IMR-90 (cell line): ENCODE results near the gene RBBP6. TPM values are rescaled to one million over a fixed set of nuclear protein-coding genes. Genes with fewer than 3 reads are reported as not detected.

Experiments used
- ATAC-seq: fragments of 200-7000 bp; cut with Tn5 transposase; 2 replicates; pipeline ENCODE4 v1.9.1; 2020; ENCODE audit warnings: low read depth, mild to moderate bottlenecking, moderate library complexity
- BruUV-seq: library from RNA; stranded (reverse); fragments of 400-500 nt; replicated peaks from 2 replicates; lab custom pipeline; 2021; lab: Mats Ljungman, UMichigan
- CTCF ChIA-PET: fragments of 300-600 bp; formaldehyde crosslinking; extraction: SDS; loops from one replicate; lab custom pipeline; 2021; ENCODE audit warnings: antibody characterized with exemption; lab: Yijun Ruan, JAX
- POLR2A ChIA-PET: fragments of 300-600 bp; sonication (Branson Sonifier 250); formaldehyde crosslinking; loops from one replicate; lab custom pipeline; 2022; ENCODE audit warnings: antibody characterized with exemption; ENCODE audit not compliant: unreplicated experiment; lab: Charles Lee
- DNase-seq: peaks from one replicate; pipeline ENCODE4 v3.0.0; 2013
- H2AFZ ChIP-seq: replicated peaks from 2 replicates; pipeline ENCODE3; 2013; ENCODE audit warnings: low read length, mild to moderate bottlenecking; ENCODE audit not compliant: poor library complexity
- H2AK5ac ChIP-seq: 2 replicates; pipeline ENCODE4 v1.6.1; 2013; ENCODE audit warnings: low read depth, low read length, inconsistent platforms
- H2AK9ac ChIP-seq: replicated peaks from 2 replicates; pipeline ENCODE3; 2013; ENCODE audit warnings: mild to moderate bottlenecking, low read depth, low read length, moderate library complexity; ENCODE audit not compliant: poor library complexity
- H2BK120ac ChIP-seq: 2 replicates; pipeline ENCODE4 v1.6.1; 2013; ENCODE audit warnings: low read depth, low read length, inconsistent platforms
- H2BK15ac ChIP-seq: 3 replicates; pipeline ENCODE4 v1.6.1; 2013; ENCODE audit warnings: low read depth, low read length, inconsistent platforms
- H2BK20ac ChIP-seq: 2 replicates; pipeline ENCODE4 v1.6.1; 2013; ENCODE audit warnings: low read depth, mild to moderate bottlenecking, inconsistent platforms, low read length, moderate library complexity
- H2BK5ac ChIP-seq: 2 replicates; pipeline ENCODE4 v1.6.1; 2013; ENCODE audit warnings: mild to moderate bottlenecking, low read depth, low read length, inconsistent platforms; ENCODE audit not compliant: poor library complexity, severe bottlenecking
- H3K14ac ChIP-seq: replicated peaks from 2 replicates; pipeline ENCODE4 v1.6.1; 2013; ENCODE audit warnings: low read depth, low read length, inconsistent platforms
- H3K18ac ChIP-seq: 2 replicates; pipeline ENCODE4 v1.6.1; 2013; ENCODE audit warnings: low read depth, low read length, control low read depth
- H3K23ac ChIP-seq: 2 replicates; pipeline ENCODE4 v1.6.1; 2013; ENCODE audit warnings: low read depth, low read length, inconsistent platforms
- H3K27ac ChIP-seq: 2 replicates; pipeline ENCODE4 v1.5.1; 2013; ENCODE audit warnings: mild to moderate bottlenecking, control low read depth, low read length; ENCODE audit not compliant: insufficient read depth
- H3K27me3 ChIP-seq: 2 replicates; pipeline ENCODE4 v1.6.1; 2013; ENCODE audit warnings: low read length; ENCODE audit not compliant: control insufficient read depth, insufficient read depth
- H3K36me3 ChIP-seq: 2 replicates; pipeline ENCODE4 v1.6.1; 2013; ENCODE audit warnings: low read length, mixed read lengths; ENCODE audit not compliant: control insufficient read depth, insufficient read depth
- H3K4ac ChIP-seq: 2 replicates; pipeline ENCODE4 v1.6.1; 2013; ENCODE audit warnings: low read depth, low read length, inconsistent platforms
- H3K4me1 ChIP-seq: 2 replicates; pipeline ENCODE4 v1.6.1; 2013; ENCODE audit warnings: low read length, mixed read lengths; ENCODE audit not compliant: control insufficient read depth, insufficient read depth
- H3K4me2 ChIP-seq: 2 replicates; pipeline ENCODE4 v1.6.1; 2013; ENCODE audit warnings: low read depth, mild to moderate bottlenecking, control low read depth, low read length, moderate library complexity
- H3K4me3 ChIP-seq: 2 replicates; pipeline ENCODE4 v1.5.1; 2013; ENCODE audit warnings: low read depth, mild to moderate bottlenecking, control low read depth, low read length, moderate library complexity; ENCODE audit not compliant: insufficient read depth
- H3K56ac ChIP-seq: 2 replicates; pipeline ENCODE4 v1.6.1; 2013; ENCODE audit warnings: low read length, inconsistent platforms; ENCODE audit not compliant: insufficient read depth; ENCODE audit errors: extremely low read depth
- H3K79me1 ChIP-seq, 2 experiments: 2 replicates each; pipeline ENCODE4 v1.6.1; 2013; ENCODE audit warnings: low read length in 2 of 2, inconsistent platforms in 1 of 2, low read depth in 1 of 2
- H3K9ac ChIP-seq: 2 replicates; pipeline ENCODE4 v1.6.1; 2013; ENCODE audit warnings: low read depth, low read length, control low read depth
- H3K9me1 ChIP-seq: 2 replicates; pipeline ENCODE4 v1.6.1; 2013; ENCODE audit warnings: low read length, inconsistent platforms; ENCODE audit not compliant: insufficient read depth
- H3K9me3 ChIP-seq: 2 replicates; pipeline ENCODE4 v1.6.1; 2013; ENCODE audit warnings: low read length; ENCODE audit not compliant: control insufficient read depth, insufficient read depth
- H4K20me1 ChIP-seq: 2 replicates; pipeline ENCODE4 v1.6.1; 2013; ENCODE audit warnings: low read length, inconsistent platforms; ENCODE audit not compliant: insufficient read depth
- H4K5ac ChIP-seq: 2 replicates; pipeline ENCODE4 v1.6.1; 2013; ENCODE audit warnings: mild to moderate bottlenecking, low read depth, low read length, control low read depth
- H4K8ac ChIP-seq, 2 experiments: 2 replicates each; pipeline ENCODE4 v1.6.1; 2013; ENCODE audit warnings: low read depth in 2 of 2, low read length in 2 of 2, control low read depth in 1 of 2, inconsistent platforms in 1 of 2
- H4K91ac ChIP-seq: 2 replicates; pipeline ENCODE4 v1.6.1; 2013; ENCODE audit warnings: low read depth, low read length, inconsistent platforms; ENCODE audit not compliant: insufficient read depth
- BHLHE40 ChIP-seq: fragments of 150-350 bp; IDR thresholded peaks from 2 replicates; pipeline ENCODE4 v1.6.1; 2016; ENCODE audit warnings: mild to moderate bottlenecking, low read depth, low read length
- CEBPB ChIP-seq: IDR thresholded peaks from 2 replicates; pipeline ENCODE4 v1.6.1; 2012; ENCODE audit warnings: low read depth, low read length, improper control_type of control experiment
- CHD1 ChIP-seq: IDR thresholded peaks from 2 replicates; pipeline ENCODE4 v1.6.1; 2012; ENCODE audit warnings: low read depth, low read length, improper control_type of control experiment
- CTCF ChIP-seq: conservative IDR thresholded peaks from 2 replicates; pipeline ENCODE4 v1.5.1; 2012; ENCODE audit warnings: mild to moderate bottlenecking, low read depth, low read length, improper control_type of control experiment
- ELK1 ChIP-seq: fragments of 150-350 bp; IDR thresholded peaks from 2 replicates; pipeline ENCODE4 v1.6.1; 2016; ENCODE audit warnings: low read depth, mild to moderate bottlenecking, low read length, moderate library complexity, borderline replicate concordance
- FOS ChIP-seq: fragments of 150-350 bp; IDR thresholded peaks from 2 replicates; pipeline ENCODE4 v1.6.1; 2016; ENCODE audit warnings: low read depth, low read length
- MAFK ChIP-seq: IDR thresholded peaks from 2 replicates; pipeline ENCODE4 v1.6.1; 2012; ENCODE audit warnings: low read depth, low read length, improper control_type of control experiment
- MAZ ChIP-seq: IDR thresholded peaks from 2 replicates; pipeline ENCODE4 v1.6.1; 2012; ENCODE audit warnings: low read depth, mild to moderate bottlenecking, low read length, improper control_type of control experiment, moderate library complexity, borderline replicate concordance
- MXI1 ChIP-seq: IDR thresholded peaks from 2 replicates; pipeline ENCODE4 v1.6.1; 2012; ENCODE audit warnings: low read depth, mild to moderate bottlenecking, low read length, moderate library complexity, borderline replicate concordance
- NFE2L2 ChIP-seq: fragments of 150-350 bp; IDR thresholded peaks from 2 replicates; pipeline ENCODE4 v1.6.1; 2016; ENCODE audit warnings: low read depth, mild to moderate bottlenecking, low read length
- RAD21 ChIP-seq: IDR thresholded peaks from 2 replicates; pipeline ENCODE4 v1.6.1; 2012; ENCODE audit warnings: low read length, improper control_type of control experiment
- RCOR1 ChIP-seq: IDR thresholded peaks from 2 replicates; pipeline ENCODE4 v1.6.1; 2012; ENCODE audit warnings: mild to moderate bottlenecking, low read length, improper control_type of control experiment; ENCODE audit not compliant: insufficient replicate concordance
- RFX5 ChIP-seq: IDR thresholded peaks from 2 replicates; pipeline ENCODE4 v1.8.0; 2012; ENCODE audit warnings: low read depth, mild to moderate bottlenecking, low read length, moderate library complexity
- SMC3 ChIP-seq: fragments of 150-350 bp; IDR thresholded peaks from 2 replicates; pipeline ENCODE4 v1.6.1; 2016; ENCODE audit warnings: low read depth, mild to moderate bottlenecking, antibody characterized with exemption, low read length, moderate library complexity
- WGBS, 2 experiments: methylation state at CpG; one replicate each; pipeline versions ENCODE4 v1.1.5 to v1.1.7; 2013; ENCODE audit warnings: missing lambda C conversion rate in 2 of 2; ENCODE audit not compliant: insufficient read length in 1 of 2; ENCODE audit errors: extremely low coverage in 2 of 2; 5-methylcytosine and 5-hydroxymethylcytosine counted together
- dilution Hi-C: fragments of 300-500 bp; cut with HindIII; formaldehyde crosslinking; loops from one replicate; pipeline ENCODE4 v1.14.3; 2018; ENCODE audit warnings: low sequenced_read_pairs; ENCODE audit not compliant: unreplicated experiment
- in situ Hi-C: fragments of 300-500 bp; cut with MboI; formaldehyde crosslinking; loops from 3 replicates; pipeline ENCODE4 v1.14.3; 2019; ENCODE audit warnings: low sequenced_read_pairs, inconsistent platforms, mixed read lengths
- intact Hi-C: fragments of 100-400 bp; cut with micrococcal nuclease; formaldehyde crosslinking; loops from 2 replicates; pipeline ENCODE4 v1.10.0; 2022
- polyA plus RNA-seq, 3 experiments: library from polyadenylated mRNA; depleted of rRNA; stranded (reverse); fragments of >200 nt; gene quantifications; 2 replicates each; pipeline ENCODE4 v1.2.3, GENCODE V29; 2012; ENCODE audit warnings: low replicate concordance in 1 of 3
- total RNA-seq: library from RNA; depleted of rRNA; stranded (reverse); fragments of >200 nt; gene quantifications from 2 replicates; pipeline ENCODE4 v1.2.3, GENCODE V29; 2012

The RBBP6 gene
- total and polyA plus RNA-seq, 2 of the 4 experiments (the other 2 are of a cell fraction): 7.2 to 17.8 TPM

- POLR2A ChIA-PET: interaction anchor here (0.6 kb wide), 1 partner anchor 344 kb away, joined by 3 read pairs; no protein-coding TSS in a partner anchor
Observed at GRCh38 chr16:24553983-24554382, 14.6 kb downstream of the RBBP6 start.

More at GRCh38 chr16:24553983-24554382, 14.6 kb downstream of the RBBP6 start:
- H3K9me1 ChIP-seq: no peaks in the 10 kb centered on the region
- H3K79me1 ChIP-seq: peaks cover 18 to 28% of the 10 kb centered on the region in 2 experiments
- no peak overlapping the region for H2BK15ac ChIP-seq
- no peak overlapping the region for H2BK120ac ChIP-seq
- no peak overlapping the region for H3K18ac ChIP-seq
- no peak overlapping the region for H2BK20ac ChIP-seq
- no peaks in the 10 kb centered on the region for H3K9me3 ChIP-seq
- no peak overlapping the region for H3K4me2 ChIP-seq
- in situ Hi-C loops: loop anchor here (25.0 kb wide), 1 partner anchor 383 kb away; no protein-coding TSS in a partner anchor
- H3K4me1 ChIP-seq: 0 out of 2 replicates have a peak, but pooled peaks cover 1% of the 10 kb centered on the region
- no CpG with 5 or more reads among the region's 1 CpG for WGBS, 2 experiments
- no peak overlapping the region for H2AK5ac ChIP-seq
- TF ChIP-seq SMC3: no peak
- TF ChIP-seq FOS: 0 out of 2 replicates have a peak, but pooled peaks have one; percentile 7
- TF ChIP-seq NFE2L2: no peak
- peak; percentile 29; the same call in 1 of the 2 replicates for TF ChIP-seq BHLHE40
- TF ChIP-seq ELK1: no peak
- TF ChIP-seq MAFK: no peak
- no peak for TF ChIP-seq MAZ
- no peak for TF ChIP-seq RAD21
- no peak for TF ChIP-seq CHD1
- TF ChIP-seq RFX5: no peak
- no peak for TF ChIP-seq CTCF
- TF ChIP-seq RCOR1: no peak
- TF ChIP-seq CEBPB: peak; percentile 37; the same call in 1 of the 2 replicates
- no peak for TF ChIP-seq MXI1
- H3K27ac ChIP-seq: no peak overlapping the region; the same call in 1 of the 2 replicates
- no TSS peak for BruUV-seq
- no peak overlapping the region for H3K14ac ChIP-seq
- H3K4ac ChIP-seq: no peak overlapping the region
- no peak overlapping the region for H3K9ac ChIP-seq
- no peak overlapping the region for H2AK9ac ChIP-seq
- H3K27me3 ChIP-seq: no peaks in the 10 kb centered on the region
- H2AFZ ChIP-seq: no peak overlapping the region
- DNase-seq (peak; percentile 73), ATAC-seq (peak; percentile 78)
- peaks cover 17% of the 10 kb centered on the region for H3K36me3 ChIP-seq
- H2BK5ac ChIP-seq: peak overlapping the region; percentile 12
- intact Hi-C loops: no loop called here
- H4K91ac ChIP-seq: no peak overlapping the region
- CTCF ChIA-PET: interaction anchor here (0.5 to 1.2 kb wide), 4 partner anchors 15 to 579 kb away, joined by 3 to 4 read pairs (median 4); partner anchors contain the start of gene RBBP6
- no peak overlapping the region for H4K5ac ChIP-seq
- H3K23ac ChIP-seq: no peak overlapping the region; the same call in 1 of the 2 replicates
- dilution Hi-C loops: loop anchor here (25.0 kb wide), 1 partner anchor 233 kb away; no protein-coding TSS in a partner anchor
- H4K20me1 ChIP-seq: peaks cover 17% of the 10 kb centered on the region; the same call in 1 of the 2 replicates
- H3K4me3 ChIP-seq: no peak overlapping the region
- H3K56ac ChIP-seq: no peak overlapping the region
- no peak overlapping the region for H4K8ac ChIP-seq
